Measurements from ENCODE around the gene CDC7.
"Not testable (repeated sequence)": the region's sequence is repeated elsewhere in the genome, so short reads cannot be mapped to it uniquely, and the experiment has no call there.

Gene CDC7

DNA sequence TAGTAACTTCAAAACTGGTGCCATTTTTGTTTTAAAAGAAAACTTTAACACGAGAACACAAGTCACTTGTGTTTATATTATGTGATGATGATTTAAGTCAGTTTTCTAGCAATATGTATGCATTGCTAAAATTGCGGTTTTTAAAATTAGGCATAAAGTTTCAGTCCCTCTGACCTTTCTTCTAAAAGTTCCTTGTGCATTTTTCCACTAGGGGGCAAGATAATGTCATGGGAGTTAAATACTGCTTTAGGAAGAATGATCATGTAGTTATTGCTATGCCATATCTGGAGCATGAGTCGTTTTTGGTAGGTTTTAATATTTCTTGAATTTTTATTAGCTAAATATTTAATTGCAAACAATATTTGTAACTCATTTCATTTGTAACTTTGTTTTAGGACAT, 10.7 kb downstream of the CDC7 start:
- DNase-seq = peak; percentile 78

GRCh38 chr1:91513160-91513559, 12.5 kb downstream of the CDC7 start:
- peak; percentile 29 for DNase-seq

DNA sequence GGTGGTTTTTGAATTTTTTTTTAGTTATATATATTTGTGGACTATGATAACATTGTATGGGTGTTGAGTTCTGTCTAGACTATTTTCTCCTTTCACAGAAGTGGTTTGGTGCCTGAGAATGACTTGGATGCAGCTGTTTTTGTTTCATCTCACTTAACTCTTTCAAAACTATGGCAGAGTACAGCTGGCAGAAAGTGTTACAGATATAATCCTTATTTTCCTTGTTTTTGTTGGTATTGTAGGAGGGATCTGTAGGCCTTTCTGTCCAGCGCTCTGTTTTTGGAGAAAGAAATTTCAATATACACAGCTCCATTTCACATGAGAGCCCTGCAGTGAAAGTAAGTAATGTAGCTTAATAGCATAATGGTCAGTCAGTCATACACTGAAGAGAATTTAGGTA, 13.1 kb downstream of the CDC7 start:
- no peak for DNase-seq

DNA sequence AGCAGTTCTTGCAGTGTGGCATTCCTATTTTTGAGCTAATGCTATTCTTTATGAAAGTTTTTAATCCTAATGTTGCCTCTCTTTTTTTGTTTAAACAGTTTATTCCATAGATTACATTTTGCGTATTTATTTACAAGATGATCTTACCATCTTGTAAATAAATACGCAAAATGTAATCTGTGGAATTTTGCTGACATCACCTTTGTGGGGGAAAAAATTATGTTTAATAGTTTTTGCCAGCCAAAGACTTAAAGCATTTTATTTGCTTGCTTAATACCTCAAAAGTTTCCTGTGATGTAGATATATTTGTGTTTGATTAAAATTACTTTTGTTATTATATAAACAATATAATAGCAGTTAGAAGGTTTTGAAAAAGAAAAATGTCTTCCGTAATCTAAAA, 15.3 kb downstream of the CDC7 start:
- DNase-seq = no peak

GRCh38 chr1:91516605-91517004, 16.0 kb downstream of the CDC7 start:
- not testable (repeated sequence) for DNase-seq

DNA sequence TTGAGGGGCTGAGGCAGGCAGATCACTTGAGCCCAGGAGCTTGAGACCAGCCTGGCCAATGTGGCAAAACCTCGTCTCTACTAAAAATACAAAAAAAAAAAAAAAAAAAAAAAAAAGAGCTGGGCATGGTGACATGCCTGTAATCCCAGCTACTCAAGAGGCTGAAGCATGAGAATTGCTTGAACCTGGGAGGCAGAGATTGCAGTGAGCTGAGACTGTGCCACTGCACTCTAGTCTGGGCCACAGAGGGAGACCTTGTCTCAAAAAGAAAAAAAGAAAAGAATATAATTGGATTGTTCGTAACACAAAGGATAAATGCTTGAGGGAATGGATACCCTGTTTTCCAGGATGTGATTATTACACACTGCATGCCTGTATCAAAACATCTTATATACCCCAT, 18.5 kb downstream of the CDC7 start:
- not testable (repeated sequence) for DNase-seq

GRCh38 chr1:91520942-91521507, 20.4 kb downstream of the CDC7 start:
- no peak for DNase-seq

- DNase-seq = no peak
Measured at GRCh38 chr1:91523482-91523881, 22.8 kb downstream of the CDC7 start.

- DNase-seq = no peak
Measured at GRCh38 chr1:91526496-91526895, 25.8 kb downstream of the CDC7 start.

DNA sequence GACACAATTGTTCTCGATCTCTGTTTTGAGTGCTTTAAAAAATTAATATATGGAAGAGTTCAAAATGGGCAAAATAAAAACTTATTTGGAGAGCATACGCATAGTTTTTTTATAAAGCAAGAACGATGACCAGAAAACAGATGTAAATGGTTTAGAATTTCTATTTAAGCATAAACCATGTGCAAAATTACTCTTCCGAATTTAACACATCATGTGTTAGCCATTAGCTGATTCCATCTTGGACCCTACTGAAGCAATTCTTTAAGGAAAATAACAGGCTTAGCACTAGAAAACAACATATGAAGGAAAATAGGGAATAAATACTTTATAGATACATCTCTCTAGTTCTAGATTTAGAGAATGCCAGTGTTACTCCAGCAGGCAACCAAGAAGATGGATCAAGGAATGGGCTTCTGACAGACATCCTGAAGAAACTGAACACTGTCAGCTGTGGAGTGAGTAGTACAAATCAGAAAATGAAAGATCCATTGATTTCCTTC, 26.7 kb downstream of the CDC7 start:
- DNase-seq = no peak

GRCh38 chr1:91527781-91528180, 27.1 kb downstream of the CDC7 start:
- DNase-seq = no peak

- DNase-seq = peak; percentile 49
Measured at GRCh38 chr1:91529856-91530255, 29.2 kb downstream of the CDC7 start.

GRCh38 chr1:91533361-91534024, 32.8 kb downstream of the CDC7 start:
- DNase-seq = no peak

GRCh38 chr1:91535441-91535840, 34.8 kb downstream of the CDC7 start:
- DNase-seq = no peak

DNA sequence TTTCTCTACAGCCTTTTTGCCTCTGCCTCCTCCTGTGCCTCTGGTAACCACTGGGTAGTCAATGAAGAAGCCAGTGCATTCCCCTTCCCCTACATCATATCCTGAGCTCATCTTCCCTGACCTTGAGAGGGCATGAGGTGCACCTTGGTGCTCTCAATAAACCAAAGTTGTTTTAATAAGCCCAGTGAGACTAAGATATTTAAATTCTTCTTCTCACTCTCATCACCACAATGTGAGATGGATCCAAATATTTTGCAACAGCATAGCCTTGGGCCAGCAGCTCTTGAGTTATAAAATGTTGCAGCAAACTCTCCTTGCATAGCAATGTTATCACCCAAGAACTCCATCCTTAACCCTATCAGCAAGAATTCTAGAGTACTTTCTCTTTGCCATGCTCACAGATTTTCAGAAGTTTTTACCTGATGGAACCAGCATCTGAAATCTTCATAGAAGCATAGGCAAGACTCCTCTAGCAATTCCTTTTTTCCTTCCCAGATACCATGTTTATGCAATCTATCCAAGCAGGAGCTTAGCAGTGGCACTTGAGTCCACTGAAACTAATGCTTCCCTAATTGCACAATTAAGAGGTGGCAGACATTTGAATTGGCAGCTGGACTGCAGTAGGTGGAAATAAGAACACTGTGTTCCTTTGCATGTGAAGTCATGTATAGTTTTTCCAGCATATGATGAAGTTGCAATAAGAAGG, 36.8 kb downstream of the CDC7 start:
- no peak for DNase-seq

- no peak for DNase-seq
Measured at GRCh38 chr1:91537987-91538304, 37.3 kb downstream of the CDC7 start.

DNA sequence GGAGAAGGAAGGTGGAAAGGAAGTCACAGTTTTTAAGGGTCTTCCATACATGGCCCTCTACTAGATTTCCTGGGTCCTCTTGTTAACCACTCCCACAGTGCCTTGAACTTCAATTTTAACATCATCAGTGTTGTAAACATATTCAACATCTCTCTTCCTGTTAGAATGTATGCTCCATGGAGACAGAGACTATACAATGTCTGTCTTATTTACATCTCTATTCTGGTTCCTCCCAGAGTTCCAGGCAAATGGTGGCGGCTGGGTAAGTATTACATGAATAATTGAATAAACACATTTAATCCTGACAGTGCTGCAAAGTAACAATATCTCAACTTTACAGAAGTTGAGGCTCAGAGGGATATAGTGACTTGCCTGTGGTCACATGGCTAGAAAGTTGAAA, 40.3 kb downstream of the CDC7 start:
- DNase-seq = no peak

DNA sequence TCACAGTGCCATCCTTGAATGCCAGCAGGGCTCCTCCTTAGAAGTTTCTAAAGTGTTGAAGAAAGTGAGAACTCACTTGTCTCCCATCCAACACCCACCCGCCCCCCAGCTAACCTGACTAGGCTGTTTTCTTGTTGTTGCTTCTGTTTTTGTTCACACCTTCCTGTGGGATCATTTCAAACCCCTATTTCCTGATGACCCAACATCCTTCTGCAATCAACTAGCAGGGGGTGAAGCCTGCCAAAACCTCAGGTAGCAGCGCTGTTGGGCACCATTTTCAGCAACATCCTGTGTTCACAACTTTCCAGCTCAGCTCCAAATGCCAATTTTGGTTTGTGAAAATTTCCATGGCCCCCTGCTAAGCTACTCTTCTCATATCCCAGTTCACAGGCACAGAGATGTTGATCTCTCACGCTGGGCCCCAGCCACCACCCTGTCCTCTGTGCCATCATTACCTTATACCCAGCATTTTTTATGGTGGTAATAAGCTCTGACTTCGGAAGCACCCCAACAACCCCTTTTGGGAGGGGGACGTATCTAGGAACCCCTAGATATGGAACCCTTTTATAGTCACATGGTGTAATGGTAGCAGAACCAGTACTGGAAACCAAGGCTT, 41.4 kb downstream of the CDC7 start:
- DNase-seq = no peak

DNA sequence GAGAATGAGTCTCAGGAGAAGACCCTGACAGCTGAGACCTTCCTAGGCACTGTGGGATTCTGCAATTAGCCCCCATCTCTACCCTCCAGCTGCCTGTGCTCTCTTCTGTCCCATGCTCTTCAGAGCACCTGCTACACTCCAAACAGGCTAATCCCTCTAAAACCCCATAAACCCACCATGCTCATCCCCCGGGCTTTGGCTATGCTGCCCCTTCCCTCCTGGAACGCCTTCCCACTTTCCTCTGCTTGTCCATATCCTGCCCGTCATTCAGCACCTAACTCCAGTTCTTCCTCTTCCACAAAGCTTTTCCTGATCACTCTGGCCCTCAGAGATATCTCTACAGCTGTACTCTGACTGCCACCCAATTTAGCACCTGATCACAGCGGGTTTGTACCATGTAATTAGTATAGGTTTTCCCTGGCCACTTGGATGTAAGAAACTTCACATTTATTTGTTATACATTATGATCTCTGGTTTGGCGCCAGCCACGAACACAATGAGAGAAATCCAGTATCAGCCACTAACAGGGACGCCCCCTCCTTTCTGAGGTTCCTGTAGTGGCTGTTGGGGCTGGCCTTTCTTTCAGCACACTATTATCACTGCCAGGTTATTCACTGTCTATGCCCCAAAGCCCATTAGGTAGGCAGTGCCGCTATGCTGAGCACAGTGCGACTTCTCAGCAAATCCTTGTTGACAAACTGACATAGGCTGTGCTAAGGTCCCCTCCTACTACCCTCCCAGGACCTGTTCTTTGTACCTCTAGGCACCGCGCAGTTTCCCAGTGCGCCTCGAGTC, 45.1 kb downstream of the CDC7 start:
- no peak for DNase-seq

GRCh38 chr1:91546301-91546581, 45.6 kb downstream of the CDC7 start:
- DNase-seq = no peak

- DNase-seq = no peak
Measured at GRCh38 chr1:91546876-91547275, 46.2 kb downstream of the CDC7 start.

- no peak for DNase-seq
Measured at GRCh38 chr1:91548376-91549040, 47.9 kb downstream of the CDC7 start.

All from hematopoietic multipotent progenitor cell treated with erythropoietin and hydrocortisone succinate and interleukin-3 and kit ligand, for 4 days (in vitro differentiated cells).